ENCODE data around the gene LACTBL1. TPM values are rescaled to one million over a fixed set of nuclear protein-coding genes. Genes with fewer than 3 reads are reported as not detected.

Gene LACTBL1
- total RNA-seq, 2 experiments from 2014 or later, result not detected

DNA sequence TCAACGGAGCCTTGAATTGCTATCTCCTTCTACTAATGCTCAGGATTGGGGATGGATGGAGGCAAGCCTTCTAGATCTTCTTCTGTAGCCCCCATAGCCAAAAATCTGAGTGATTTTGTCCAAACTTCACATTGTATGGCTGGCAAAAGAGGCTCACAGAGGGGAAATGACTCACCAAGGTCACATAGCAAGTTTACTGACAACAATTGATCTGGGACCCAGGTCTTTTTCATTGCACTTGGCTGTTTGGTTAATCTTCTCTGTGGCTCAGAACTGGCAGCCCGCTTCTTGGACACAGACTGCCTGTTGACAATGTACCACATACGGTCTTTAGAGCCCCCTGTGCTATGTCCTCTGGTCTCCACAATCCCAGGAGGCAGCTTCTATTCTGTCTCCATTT is 3.0 kb upstream of the LACTBL1 start:
- H3K36me3 Mint-ChIP-seq (ENCODE audit: low read depth), result no peaks in the 10 kb centered on the region
- H3K27ac Mint-ChIP-seq, result no peak overlapping the region
- TF ChIP-seq, protein P1, sequence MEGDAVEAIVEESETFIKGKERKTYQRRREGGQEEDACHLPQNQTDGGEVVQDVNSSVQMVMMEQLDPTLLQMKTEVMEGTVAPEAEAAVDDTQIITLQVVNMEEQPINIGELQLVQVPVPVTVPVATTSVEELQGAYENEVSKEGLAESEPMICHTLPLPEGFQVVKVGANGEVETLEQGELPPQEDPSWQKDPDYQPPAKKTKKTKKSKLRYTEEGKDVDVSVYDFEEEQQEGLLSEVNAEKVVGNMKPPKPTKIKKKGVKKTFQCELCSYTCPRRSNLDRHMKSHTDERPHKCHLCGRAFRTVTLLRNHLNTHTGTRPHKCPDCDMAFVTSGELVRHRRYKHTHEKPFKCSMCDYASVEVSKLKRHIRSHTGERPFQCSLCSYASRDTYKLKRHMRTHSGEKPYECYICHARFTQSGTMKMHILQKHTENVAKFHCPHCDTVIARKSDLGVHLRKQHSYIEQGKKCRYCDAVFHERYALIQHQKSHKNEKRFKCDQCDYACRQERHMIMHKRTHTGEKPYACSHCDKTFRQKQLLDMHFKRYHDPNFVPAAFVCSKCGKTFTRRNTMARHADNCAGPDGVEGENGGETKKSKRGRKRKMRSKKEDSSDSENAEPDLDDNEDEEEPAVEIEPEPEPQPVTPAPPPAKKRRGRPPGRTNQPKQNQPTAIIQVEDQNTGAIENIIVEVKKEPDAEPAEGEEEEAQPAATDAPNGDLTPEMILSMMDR (IDR thresholded peaks at IDR 0.05), result no peak

DNA sequence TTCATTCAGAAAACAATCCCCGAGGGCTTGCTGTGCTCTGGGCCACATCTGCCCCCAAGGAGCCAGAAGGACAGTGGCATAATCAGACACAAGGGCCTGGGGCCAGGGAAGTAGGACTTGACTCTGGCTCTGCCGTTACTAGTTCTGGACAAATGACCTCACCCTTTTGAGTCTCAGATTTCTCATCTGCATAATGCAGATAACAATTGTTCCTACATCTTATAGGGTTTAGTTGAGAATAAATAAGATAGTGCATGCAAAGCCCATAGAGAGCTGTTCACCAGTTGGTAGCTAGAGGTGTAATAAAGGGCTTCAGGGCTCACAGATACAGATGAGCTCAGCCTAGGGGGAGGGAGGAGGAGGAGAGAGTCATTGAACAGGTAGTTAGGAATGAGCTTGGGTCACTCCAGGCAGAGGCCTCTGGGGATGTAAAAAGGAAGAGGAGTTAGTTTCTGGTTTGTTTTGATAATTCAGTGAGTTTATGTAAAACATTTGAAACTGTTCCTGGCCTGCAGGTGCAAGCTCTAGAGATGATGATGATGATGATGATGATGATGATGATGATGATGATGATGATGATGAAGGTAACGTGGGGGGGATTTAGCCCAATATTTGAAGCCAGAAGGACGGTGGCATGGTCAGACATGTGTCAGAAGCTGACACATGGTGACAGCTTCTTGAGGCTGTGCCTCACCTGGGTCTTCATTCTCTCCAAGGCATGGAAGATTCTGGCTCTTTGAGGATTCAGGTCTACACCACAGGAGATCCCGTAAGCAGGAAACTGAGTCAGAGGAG is 858 bp downstream of the LACTBL1 start:
- intact Hi-C loops (cut with micrococcal nuclease), result no loop called here
- ATAC-seq (no peak), DNase-seq (no peak)
- TF ChIP-seq, protein P1 (IDR thresholded peaks at IDR 0.05), result no peak
- Mint-ChIP-seq H3K27ac (no peak overlapping the region), H3K27me3 (peaks cover 39% of the 10 kb centered on the region), H3K4me3 (no peak overlapping the region), H3K4me1 (ENCODE audit: low read depth) (no peaks in the 10 kb centered on the region), H3K36me3 (ENCODE audit: low read depth) (no peaks in the 10 kb centered on the region), H3K9me3 (no peaks in the 10 kb centered on the region)
- POLR2A ChIA-PET, result no interaction called here
- CTCF ChIA-PET, result interaction anchor here (2.1 to 2.4 kb wide), 2 partner anchors 213 kb away, joined by 6 to 8 read pairs; no protein-coding TSS in a partner anchor

More for the DNA sequence above, 3.0 kb upstream of the LACTBL1 start:
- CTCF ChIA-PET, result interaction anchor here (1.1 kb wide), 1 partner anchor 10 kb away, joined by 3 read pairs; no protein-coding TSS in a partner anchor
- Mint-ChIP-seq H3K9me3 (no peaks in the 10 kb centered on the region), H3K4me1 (ENCODE audit: low read depth) (no peaks in the 10 kb centered on the region), H3K27me3 (peaks cover 18% of the 10 kb centered on the region), H3K4me3 (no peak overlapping the region)
- intact Hi-C loops (cut with micrococcal nuclease), result loop anchor here (2.0 to 5.0 kb wide), 2 partner anchors 112 to 209 kb away; no protein-coding TSS in a partner anchor
- POLR2A ChIA-PET, result no interaction called here
- DNase-seq (no peak), ATAC-seq (no peak)

DNA sequence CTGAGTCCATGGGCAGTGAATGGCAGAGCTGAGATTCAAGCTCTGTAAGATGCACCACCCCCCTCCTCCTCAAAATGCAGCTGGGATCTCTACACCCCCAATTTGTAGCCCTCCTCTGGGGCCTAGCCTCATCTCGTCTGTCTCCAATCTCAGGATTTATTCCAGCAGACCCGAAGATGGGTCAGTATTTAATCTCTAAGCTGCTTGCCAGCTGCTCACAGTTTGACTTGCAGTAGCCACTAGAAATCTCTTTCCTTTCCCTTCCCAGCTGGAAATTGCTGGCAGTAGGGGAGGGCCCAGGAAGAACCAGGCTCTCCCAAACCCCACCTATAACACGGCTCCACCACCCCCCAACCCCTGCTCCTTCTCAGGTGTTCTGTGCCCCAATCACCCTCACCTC is 1.5 kb downstream of the LACTBL1 start:
- Mint-ChIP-seq H3K27ac (no peak overlapping the region), H3K4me3 (no peak overlapping the region), H3K4me1 (ENCODE audit: low read depth) (no peaks in the 10 kb centered on the region), H3K36me3 (ENCODE audit: low read depth) (no peaks in the 10 kb centered on the region), H3K9me3 (peaks cover 6% of the 10 kb centered on the region), H3K27me3 (peaks cover 38% of the 10 kb centered on the region)
- ChIA-PET POLR2A (no interaction called here), CTCF (interaction anchor here (2.1 kb wide), 1 partner anchor 213 kb away, joined by 6 read pairs; no protein-coding TSS in a partner anchor)
- intact Hi-C loops (cut with micrococcal nuclease), result no loop called here
- ATAC-seq, result no peak
- no peak for DNase-seq
- TF ChIP-seq, protein P1 (IDR thresholded peaks at IDR 0.05), result no peak

DNA sequence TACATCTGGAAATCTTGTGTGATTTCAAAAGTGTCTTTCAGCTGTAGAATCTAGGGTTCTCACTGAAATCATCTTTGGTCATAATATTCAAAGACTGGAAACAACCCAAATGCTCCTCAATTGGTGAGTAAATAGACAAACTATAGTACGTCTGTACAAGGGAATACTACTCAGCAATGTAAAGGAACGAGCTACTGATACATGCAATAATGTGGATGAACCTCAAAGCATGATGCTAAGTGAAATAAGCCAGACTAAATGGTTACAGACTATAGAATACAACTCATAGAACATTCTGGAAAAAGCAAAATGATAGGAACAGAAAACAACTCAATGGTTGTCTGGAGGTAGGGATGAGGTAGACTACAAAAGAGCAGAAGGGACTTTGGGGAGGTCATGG is 2.6 kb downstream of the LACTBL1 start:
- no peak for DNase-seq
- peaks cover 6% of the 10 kb centered on the region for H3K9me3 Mint-ChIP-seq
- CTCF ChIA-PET, result interaction anchor here (2.1 kb wide), 1 partner anchor 214 kb away, joined by 6 read pairs; no protein-coding TSS in a partner anchor
- TF ChIP-seq, protein P1 (IDR thresholded peaks at IDR 0.05), result no peak
- no peaks in the 10 kb centered on the region for H3K36me3 Mint-ChIP-seq (ENCODE audit: low read depth)
- H3K4me3 Mint-ChIP-seq, result no peak overlapping the region
- H3K27ac Mint-ChIP-seq, result no peak overlapping the region
- intact Hi-C loops (cut with micrococcal nuclease), result no loop called here
- no peaks in the 10 kb centered on the region for H3K4me1 Mint-ChIP-seq (ENCODE audit: low read depth)
- no peak for ATAC-seq
- POLR2A ChIA-PET, result no interaction called here
- H3K27me3 Mint-ChIP-seq, result peaks cover 37% of the 10 kb centered on the region

DNA sequence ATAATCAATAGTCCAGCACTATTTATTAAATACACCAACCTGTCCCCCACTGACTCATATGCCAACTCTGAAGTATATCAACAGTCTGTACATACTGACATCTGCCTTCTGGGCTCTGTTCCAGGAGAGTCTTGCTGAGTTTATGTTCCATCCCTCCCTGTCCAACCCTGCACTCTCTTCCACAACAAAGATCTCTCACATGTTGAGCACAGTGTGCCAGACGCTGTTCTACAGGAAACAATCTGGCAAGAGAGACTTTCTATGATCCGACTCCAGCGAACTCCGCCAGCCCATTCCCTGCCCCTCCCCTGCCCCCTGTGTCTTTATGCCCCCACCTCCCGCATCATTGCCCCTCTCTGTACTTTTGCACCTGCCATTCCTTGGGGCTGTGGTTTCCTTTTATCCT is 3.4 kb downstream of the LACTBL1 start:
- Mint-ChIP-seq H3K27me3 (peaks cover 39% of the 10 kb centered on the region), H3K27ac (no peak overlapping the region), H3K36me3 (ENCODE audit: low read depth) (no peaks in the 10 kb centered on the region), H3K9me3 (peaks cover 6% of the 10 kb centered on the region), H3K4me3 (no peak overlapping the region), H3K4me1 (ENCODE audit: low read depth) (peaks cover under 1% of the 10 kb centered on the region)
- ChIA-PET CTCF (no interaction called here), POLR2A (no interaction called here)
- intact Hi-C loops (cut with micrococcal nuclease), result no loop called here
- DNase-seq (no peak), ATAC-seq (no peak)
- TF ChIP-seq, protein P1 (IDR thresholded peaks at IDR 0.05), result no peak

Measured in activated CD8-positive, alpha-beta T cell treated with anti-CD3 and anti-CD28 coated beads for 36 hours (primary cell).